HG03045 (cell line): Measurements from ENCODE around the gene RASD2.

Source experiments
- ATAC-seq: cut with Tn5 transposase; IDR thresholded peaks from one replicate; pipeline ENCODE4 v1.9.1; 2021; ENCODE audit warnings: mild to moderate bottlenecking, moderate library complexity; ENCODE audit not compliant: unreplicated experiment

Gene RASD2

GRCh38 chr22:35581023-35581413, 40.4 kb downstream of the RASD2 start:
- ATAC-seq = no peak

- ATAC-seq = no peak
Measured at GRCh38 chr22:35582218-35582860, 41.7 kb downstream of the RASD2 start.

GRCh38 chr22:35582861-35583670, 42.4 kb downstream of the RASD2 start:
- ATAC-seq = no peak

GRCh38 chr22:35586771-35587170, 46.1 kb downstream of the RASD2 start:
- no peak for ATAC-seq

GRCh38 chr22:35587447-35587870, 46.8 kb downstream of the RASD2 start:
- no peak for ATAC-seq

GRCh38 chr22:35587896-35588295, 47.3 kb downstream of the RASD2 start:
- no peak for ATAC-seq

- no peak for ATAC-seq
Measured at GRCh38 chr22:35589071-35589755, 48.6 kb downstream of the RASD2 start.

GRCh38 chr22:35589756-35590093, 49.1 kb downstream of the RASD2 start:
- no peak for ATAC-seq

GRCh38 chr22:35590634-35591295, 50.1 kb downstream of the RASD2 start:
- no peak for ATAC-seq

- ATAC-seq = no peak
Measured at GRCh38 chr22:35591714-35592417, 51.2 kb downstream of the RASD2 start.

- no peak for ATAC-seq
Measured at GRCh38 chr22:35592418-35592967, 51.9 kb downstream of the RASD2 start.

- ATAC-seq = no peak
Measured at GRCh38 chr22:35593071-35593890, 52.6 kb downstream of the RASD2 start.

- ATAC-seq = no peak
Measured at GRCh38 chr22:35593891-35594470, 53.4 kb downstream of the RASD2 start.

- no peak for ATAC-seq
Measured at GRCh38 chr22:35594686-35595085, 54.1 kb downstream of the RASD2 start.

GRCh38 chr22:35596821-35597220, 56.2 kb downstream of the RASD2 start:
- ATAC-seq = no peak

- no peak for ATAC-seq
Measured at GRCh38 chr22:35597692-35598395, 57.2 kb downstream of the RASD2 start.

- ATAC-seq = no peak
Measured at GRCh38 chr22:35598396-35598710, 57.7 kb downstream of the RASD2 start.

- ATAC-seq = no peak
Measured at GRCh38 chr22:35599364-35599763, 58.7 kb downstream of the RASD2 start.

GRCh38 chr22:35600476-35600875, 59.8 kb downstream of the RASD2 start:
- ATAC-seq = no peak
